GM12878 (cell line): ENCODE measurements around the gene MEIG1. TPM values are rescaled to one million over a fixed set of nuclear protein-coding genes. Genes with fewer than 3 reads are reported as not detected.

Experiments
- ATAC-seq: fragments of 200-7000 bp; cut with Tn5 transposase; 3 replicates; pipeline ENCODE4 v1.9.1; 2020; ENCODE audit warnings: mild to moderate bottlenecking, moderate library complexity
- BruUV-seq: library from RNA; stranded (reverse); fragments of 400-500 nt; replicated peaks from 2 replicates; lab custom pipeline; 2021; lab: Mats Ljungman, UMichigan
- CTCF ChIA-PET: fragments of 300-600 bp; sonication (Branson Sonifier 250); formaldehyde crosslinking; extraction: SDS; loops from one replicate; lab custom pipeline; 2021; ENCODE audit warnings: inconsistent platforms; lab: Yijun Ruan, JAX
- POLR2A ChIA-PET: fragments of 350-600 bp; formaldehyde crosslinking; extraction: SDS; loops from one replicate; lab custom pipeline; 2021; ENCODE audit warnings: inconsistent platforms; lab: Charles Lee
- RAD21 ChIA-PET: fragments of 300-600 bp; sonication (Branson Sonifier 250); formaldehyde crosslinking; loops from one replicate; lab custom pipeline; 2023; ENCODE audit warnings: antibody characterized with exemption; ENCODE audit not compliant: unreplicated experiment; lab: Charles Lee
- SMC1A ChIA-PET: fragments of 300-600 bp; sonication (Branson Sonifier 250); formaldehyde crosslinking; loops from one replicate; lab custom pipeline; 2023; ENCODE audit not compliant: unreplicated experiment, uncharacterized antibody; lab: Charles Lee
- DNase-seq: peaks from one replicate; pipeline ENCODE4 v3.0.0-alpha.2; 2011; ENCODE audit warnings: low read depth, low spot score
- FAIRE-seq: peaks from 3 replicates; lab custom pipeline; 2011; peaks lifted over from hg19 to GRCh38; lab: Jason Lieb, UNC
- H2AFZ ChIP-seq: 2 replicates; pipeline ENCODE4 v1.6.0; 2011; ENCODE audit warnings: low read depth, low read length, control low read depth; ENCODE audit not compliant: control insufficient read depth
- H3K27ac ChIP-seq: 2 replicates; pipeline ENCODE4 v1.5.1; 2011; ENCODE audit warnings: control low read depth; ENCODE audit not compliant: control insufficient read depth, insufficient read depth
- H3K27me3 ChIP-seq, 2 experiments: replicated peaks in 1 of 2; 2 replicates each; pipeline versions ENCODE4 v1.6.0 to v1.6.1; 2011; ENCODE audit warnings: low read length in 1 of 2; ENCODE audit not compliant: control insufficient read depth in 2 of 2, insufficient read depth in 2 of 2
- H3K36me3 ChIP-seq, 2 experiments: 2 replicates each; pipeline ENCODE4 v1.5.1; 2011; ENCODE audit warnings: low read length in 1 of 2; ENCODE audit not compliant: control insufficient read depth in 2 of 2, insufficient read depth in 2 of 2
- H3K4me1 ChIP-seq: 2 replicates; pipeline ENCODE4 v1.6.1; 2011; ENCODE audit warnings: mild to moderate bottlenecking, low read length, moderate library complexity, mixed read lengths; ENCODE audit not compliant: control insufficient read depth, insufficient read depth
- H3K4me2 ChIP-seq: 2 replicates; pipeline ENCODE4 v1.6.0; 2011; ENCODE audit warnings: control low read depth; ENCODE audit not compliant: control insufficient read depth, insufficient read depth
- H3K4me3 ChIP-seq: fragments of 200-600 bp; sonication (generic); 2 replicates; pipeline ENCODE4 v1.5.1; 2016
- H3K79me2 ChIP-seq: 2 replicates; pipeline ENCODE4 v1.6.0; 2011; ENCODE audit warnings: low read length; ENCODE audit not compliant: control insufficient read depth, insufficient read depth
- H3K9ac ChIP-seq: 2 replicates; pipeline ENCODE4 v1.8.0; 2011; ENCODE audit warnings: low read length, control low read depth, mixed read lengths; ENCODE audit not compliant: control insufficient read depth, insufficient read depth
- H3K9me3 ChIP-seq: replicated peaks from 3 replicates; pipeline ENCODE4 v1.5.1; 2011; ENCODE audit warnings: mild to moderate bottlenecking, low read length; ENCODE audit not compliant: control insufficient read depth, insufficient read depth
- H4K20me1 ChIP-seq: 2 replicates; pipeline ENCODE4 v1.6.0; 2011; ENCODE audit not compliant: control insufficient read depth, insufficient read depth
- CBFB ChIP-seq: IDR thresholded peaks from 2 replicates; pipeline ENCODE4 v1.6.1; 2016; ENCODE audit warnings: antibody characterized with exemption, low read depth
- LARP7 ChIP-seq: fragments of 450-650 bp; IDR thresholded peaks from 2 replicates; pipeline ENCODE4 v1.6.1; 2017; ENCODE audit warnings: mild to moderate bottlenecking
- PAX5 ChIP-seq: IDR thresholded peaks from 2 replicates; pipeline ENCODE4 v1.6.1; 2011; ENCODE audit warnings: low read depth, low read length, borderline replicate concordance
- PKNOX1 ChIP-seq: fragments of 450-650 bp; IDR thresholded peaks from 2 replicates; pipeline ENCODE4 v1.6.1; 2016; ENCODE audit warnings: mild to moderate bottlenecking
- RUNX3 ChIP-seq: IDR thresholded peaks from 2 replicates; pipeline ENCODE4 v1.6.1; 2012; ENCODE audit warnings: low read length, inconsistent platforms
- ZNF622 ChIP-seq: fragments of 450-650 bp; IDR thresholded peaks from 2 replicates; pipeline ENCODE4 v1.6.1; 2017; ENCODE audit warnings: mild to moderate bottlenecking, inconsistent platforms
- WGBS: methylation state at CpG from one replicate; pipeline ENCODE4 v1.1.6; 2016; ENCODE audit warnings: low lambda C conversion rate; ENCODE audit not compliant: insufficient replicate concordance, insufficient coverage; ENCODE audit errors: missing lambda C conversion rate; 5-methylcytosine and 5-hydroxymethylcytosine counted together
- in situ Hi-C: fragments of 300-500 bp; cut with MboI; formaldehyde crosslinking; loops from 9 replicates; pipeline ENCODE4 v1.14.3; 2018; ENCODE audit warnings: mixed read lengths
- intact Hi-C: fragments of 100-400 bp; cut with micrococcal nuclease; formaldehyde crosslinking; loops from one replicate; pipeline ENCODE4 v1.14.2; 2022; ENCODE audit not compliant: unreplicated experiment
- polyA plus RNA-seq, 11 experiments: library from polyadenylated mRNA; depleted of rRNA in 4 of 11; unstranded in 6 of 11; stranded (reverse) in 5 of 11; fragments of >200 nt; fragmentation: Nextera tagmentation in 4 of 11; fragmentation: Illumina TruSeq in 1 of 11; extraction: Ambion mirVana in 4 of 11; extraction: Trizol in 1 of 11; gene quantifications; 1 replicate in 1 of 11; 2 replicates in 10 of 11; pipeline versions ENCODE4 v1.2.1 to v1.2.3, GENCODE V29; 2011 to 2016; ENCODE audit warnings: inconsistent platforms in 2 of 11, missing spikeins in 2 of 11, low read depth in 1 of 11
- total RNA-seq, 4 experiments: library from RNA; depleted of rRNA in 3 of 4; stranded (reverse); fragments of >200 nt in 3 of 4; fragmentation: Illumina TruSeq in 1 of 4; extraction: Trizol in 1 of 4; gene quantifications; 2 replicates each; pipeline versions ENCODE4 v1.2.1 to v1.2.3, GENCODE V29; 2013 to 2021
- TF ChIP-seq, protein P1 (sequence below): fragments of 450-650 bp; formaldehyde crosslinking; IDR thresholded peaks from 2 replicates; pipeline ENCODE4 v1.5.0; 2022; ENCODE audit warnings: mild to moderate bottlenecking, missing genetic modification characterization

The MEIG1 gene
- total and polyA plus RNA-seq, 10 of the 15 experiments (the other 5 are each of a cell fraction or from before 2014, with no cell fraction given): 0.13 to 1.9 (median 0.80) TPM; not detected in 2

- CTCF ChIA-PET: interaction anchor here (1.5 kb wide), 1 partner anchor 19 kb away, joined by 3 read pairs; no protein-coding TSS in a partner anchor
- no TSS peak for BruUV-seq
- no peak for DNase-seq
- peaks cover 4% of the 10 kb centered on the region; the same call in 1 of the 2 replicates for H4K20me1 ChIP-seq
- SMC1A ChIA-PET: interaction anchor here (1.1 kb wide), 1 partner anchor 46 kb away, joined by 4 read pairs; no protein-coding TSS in a partner anchor
- no peak overlapping the region for H3K4me2 ChIP-seq
- no peak overlapping the region; the same call in 1 of the 2 replicates for H3K27ac ChIP-seq
- RAD21 ChIA-PET: no interaction called here
- no peak for FAIRE-seq
- no peak overlapping the region for H3K4me3 ChIP-seq
- POLR2A ChIA-PET: interaction anchor here (0.5 to 0.6 kb wide), 2 partner anchors 41 to 705 kb away, joined by 3 to 9 read pairs; no protein-coding TSS in a partner anchor
- peaks cover 25% of the 10 kb centered on the region for H3K4me1 ChIP-seq
- WGBS: 100% methylated on average over 7 of the region's 7 CpGs
- H3K79me2 ChIP-seq: no peaks in the 10 kb centered on the region; the same call in 1 of the 2 replicates
- in situ Hi-C loops (no loop called here), intact Hi-C loops (no loop called here)
- no peak for ATAC-seq
- no peak overlapping the region for H3K9ac ChIP-seq
- H3K27me3 ChIP-seq: no peaks in the 10 kb centered on the region
- H3K9me3 ChIP-seq: no peaks in the 10 kb centered on the region; the same call in 2 of the 3 replicates
- H3K36me3 ChIP-seq: peaks cover 22 to 45% of the 10 kb centered on the region in 2 experiments
- TF ChIP-seq ZNF622: no peak
- TF ChIP-seq, all 136 proteins: peak for 0
- no peak overlapping the region for H2AFZ ChIP-seq
Observed at GRCh38 chr10:14924013-14924412, 35.2 kb upstream of the MEIG1 start.

- Histone ChIP-seq H4K20me1 (peaks cover 4% of the 10 kb centered on the region; the same call in 1 of the 2 replicates), H3K9ac (no peak overlapping the region), H3K79me2 (no peaks in the 10 kb centered on the region; the same call in 1 of the 2 replicates), H3K9me3 (no peaks in the 10 kb centered on the region; the same call in 2 of the 3 replicates), H3K27me3 (no peaks in the 10 kb centered on the region), H3K4me1 (peaks cover 22% of the 10 kb centered on the region), H3K4me2 (no peak overlapping the region), H3K4me3 (no peak overlapping the region), H3K27ac (no peak overlapping the region), H2AFZ (no peak overlapping the region), H3K36me3 (peaks cover 19 to 50% of the 10 kb centered on the region in 2 experiments)
- TF ChIP-seq, protein P1, sequence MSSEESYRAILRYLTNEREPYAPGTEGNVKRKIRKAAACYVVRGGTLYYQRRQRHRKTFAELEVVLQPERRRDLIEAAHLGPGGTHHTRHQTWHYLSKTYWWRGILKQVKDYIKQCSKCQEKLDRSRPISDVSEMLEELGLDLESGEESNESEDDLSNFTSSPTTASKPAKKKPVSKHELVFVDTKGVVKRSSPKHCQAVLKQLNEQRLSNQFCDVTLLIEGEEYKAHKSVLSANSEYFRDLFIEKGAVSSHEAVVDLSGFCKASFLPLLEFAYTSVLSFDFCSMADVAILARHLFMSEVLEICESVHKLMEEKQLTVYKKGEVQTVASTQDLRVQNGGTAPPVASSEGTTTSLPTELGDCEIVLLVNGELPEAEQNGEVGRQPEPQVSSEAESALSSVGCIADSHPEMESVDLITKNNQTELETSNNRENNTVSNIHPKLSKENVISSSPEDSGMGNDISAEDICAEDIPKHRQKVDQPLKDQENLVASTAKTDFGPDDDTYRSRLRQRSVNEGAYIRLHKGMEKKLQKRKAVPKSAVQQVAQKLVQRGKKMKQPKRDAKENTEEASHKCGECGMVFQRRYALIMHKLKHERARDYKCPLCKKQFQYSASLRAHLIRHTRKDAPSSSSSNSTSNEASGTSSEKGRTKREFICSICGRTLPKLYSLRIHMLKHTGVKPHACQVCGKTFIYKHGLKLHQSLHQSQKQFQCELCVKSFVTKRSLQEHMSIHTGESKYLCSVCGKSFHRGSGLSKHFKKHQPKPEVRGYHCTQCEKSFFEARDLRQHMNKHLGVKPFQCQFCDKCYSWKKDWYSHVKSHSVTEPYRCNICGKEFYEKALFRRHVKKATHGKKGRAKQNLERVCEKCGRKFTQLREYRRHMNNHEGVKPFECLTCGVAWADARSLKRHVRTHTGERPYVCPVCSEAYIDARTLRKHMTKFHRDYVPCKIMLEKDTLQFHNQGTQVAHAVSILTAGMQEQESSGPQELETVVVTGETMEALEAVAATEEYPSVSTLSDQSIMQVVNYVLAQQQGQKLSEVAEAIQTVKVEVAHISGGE: no peak
- no peak for TF ChIP-seq ZNF622
- TF ChIP-seq LARP7: no peak
- no peak for TF ChIP-seq PKNOX1
- no peak for TF ChIP-seq RUNX3
- no peak for TF ChIP-seq CBFB
- TF ChIP-seq PAX5: no peak
- no peak for FAIRE-seq
- in situ Hi-C loops: no loop called here
- SMC1A ChIA-PET: no interaction called here
- intact Hi-C loops: no loop called here
- POLR2A ChIA-PET: interaction anchor here (0.7 kb wide), 1 partner anchor 24 kb away, joined by 9 read pairs; no protein-coding TSS in a partner anchor
- WGBS: 95% methylated on average over 2 of the region's 2 CpGs
- no peak for ATAC-seq
- BruUV-seq: no TSS peak
- RAD21 ChIA-PET: no interaction called here
- CTCF ChIA-PET: no interaction called here
- no peak for DNase-seq
Observed at GRCh38 chr10:14925268-14925667, 33.9 kb upstream of the MEIG1 start.
